ENCODE results near the gene STAT4.

The STAT4 gene

GRCh38 chr2:191014653-191015020, 136.2 kb downstream of the STAT4 start:
- no peak for DNase-seq (ENCODE audit: low read depth in 2 of 2)

- DNase-seq (ENCODE audit: low read depth in 2 of 2): peak; percentile 97 to 98
Measured at GRCh38 chr2:191013932-191014652, 136.7 kb downstream of the STAT4 start, which contains the start of gene STAT1. STAT1 (minus strand) TSS chr2:191014171; CDS start chr2:191010003, 4,168 bp downstream.

GRCh38 chr2:191013682-191013931, 137.2 kb downstream of the STAT4 start:
- DNase-seq (ENCODE audit: low read depth in 2 of 2): no peak

GRCh38 chr2:191012845-191013681, 137.7 kb downstream of the STAT4 start:
- no peak for DNase-seq (ENCODE audit: low read depth in 2 of 2)

- DNase-seq (ENCODE audit: low read depth in 2 of 2): no peak
Measured at GRCh38 chr2:191012346-191012745, 138.4 kb downstream of the STAT4 start.

GRCh38 chr2:191010887-191011885, 139.6 kb downstream of the STAT4 start:
- DNase-seq (ENCODE audit: low read depth in 2 of 2): no peak

- no peak for DNase-seq (ENCODE audit: low read depth in 2 of 2)
Measured at GRCh38 chr2:191009541-191010374, 141.0 kb downstream of the STAT4 start.

- DNase-seq (ENCODE audit: low read depth in 2 of 2): no peak
Measured at GRCh38 chr2:191008286-191008685, 142.5 kb downstream of the STAT4 start.

GRCh38 chr2:191006997-191007783, 143.6 kb downstream of the STAT4 start:
- DNase-seq (ENCODE audit: low read depth in 2 of 2): no peak

GRCh38 chr2:191006297-191006696, 144.5 kb downstream of the STAT4 start:
- no peak for DNase-seq (ENCODE audit: low read depth in 2 of 2)

- DNase-seq (ENCODE audit: low read depth in 2 of 2): no peak
Measured at GRCh38 chr2:191003405-191004309, 147.1 kb downstream of the STAT4 start.

GRCh38 chr2:191001624-191002023, 149.2 kb downstream of the STAT4 start:
- no peak for DNase-seq (ENCODE audit: low read depth in 2 of 2)

GRCh38 chr2:191001032-191001431, 149.8 kb downstream of the STAT4 start:
- no peak for DNase-seq (ENCODE audit: low read depth in 2 of 2)

- no peak for DNase-seq (ENCODE audit: low read depth in 2 of 2)
Measured at GRCh38 chr2:190999949-191000665, 150.7 kb downstream of the STAT4 start.

GRCh38 chr2:190999058-190999457, 151.7 kb downstream of the STAT4 start:
- no peak for DNase-seq (ENCODE audit: low read depth in 2 of 2)

GRCh38 chr2:190997526-190998113, 153.2 kb downstream of the STAT4 start:
- no peak for DNase-seq (ENCODE audit: low read depth in 2 of 2)

GRCh38 chr2:190996947-190997346, 153.8 kb downstream of the STAT4 start:
- DNase-seq (ENCODE audit: low read depth in 2 of 2): no peak

GRCh38 chr2:190996338-190996946, 154.4 kb downstream of the STAT4 start:
- no peak for DNase-seq (ENCODE audit: low read depth in 2 of 2)

All from stimulated activated CD4-positive, alpha-beta T cell treated with anti-CD3 and anti-CD28 coated beads, Interleukin-1b, Interleukin-23, amount 100 ng/mL, for 4 hours (primary cell).